Activated naive CD8-positive, alpha-beta T cell treated with anti-CD3 and anti-CD28 coated beads for 36 hours (primary cell): ENCODE measurements around the gene BCAT1. TPM values are rescaled to one million over a fixed set of nuclear protein-coding genes. Genes with fewer than 3 reads are reported as not detected.
"Not testable (repeated sequence)": the region's sequence is repeated elsewhere in the genome, so short reads cannot be mapped to it uniquely, and the experiment has no call there.

Source experiments
- DNase-seq: peaks from one replicate; pipeline ENCODE4 v3.0.0; 2021
- H3K27ac Mint-ChIP-seq: one replicate; pipeline ENCODE4 v1.8.0; 2022; ENCODE audit warnings: mild to moderate bottlenecking, moderate library complexity, mixed read lengths
- H3K27me3 Mint-ChIP-seq: one replicate; pipeline ENCODE4 v1.8.0; 2022; ENCODE audit warnings: mild to moderate bottlenecking, mixed read lengths
- H3K36me3 Mint-ChIP-seq: one replicate; pipeline ENCODE4 v1.8.0; 2021; ENCODE audit warnings: mild to moderate bottlenecking, mixed read lengths
- H3K4me1 Mint-ChIP-seq: one replicate; pipeline ENCODE4 v1.8.0; 2021; ENCODE audit warnings: mixed read lengths
- H3K4me3 Mint-ChIP-seq: one replicate; pipeline ENCODE4 v1.8.0; 2022; ENCODE audit warnings: mild to moderate bottlenecking, moderate library complexity, mixed read lengths
- H3K9me3 Mint-ChIP-seq: one replicate; pipeline ENCODE4 v1.8.0; 2022; ENCODE audit warnings: mixed read lengths
- total RNA-seq, 2 experiments: library from RNA; stranded (reverse); gene quantifications; one replicate each; pipeline ENCODE4 v1.2.3, GENCODE V29; 2021

Gene BCAT1
- total RNA-seq, 2 experiments from 2014 or later: 58.7 to 59.6 TPM

- Mint-ChIP-seq H3K27me3 (peaks cover 3% of the 10 kb centered on the region), H3K4me3 (no peak overlapping the region), H3K9me3 (no peaks in the 10 kb centered on the region), H3K27ac (no peak overlapping the region), H3K4me1 (no peaks in the 10 kb centered on the region), H3K36me3 (peaks cover 14% of the 10 kb centered on the region)
- DNase-seq: no peak
Observed at GRCh38 chr12:24881227-24881626, 67.7 kb downstream of the BCAT1 start.

GRCh38 chr12:24880732-24881131, 68.2 kb downstream of the BCAT1 start:
- no peak for DNase-seq
- Mint-ChIP-seq H3K36me3 (peaks cover 14% of the 10 kb centered on the region), H3K27ac (no peak overlapping the region), H3K27me3 (peaks cover 3% of the 10 kb centered on the region), H3K9me3 (no peaks in the 10 kb centered on the region), H3K4me3 (no peak overlapping the region), H3K4me1 (no peaks in the 10 kb centered on the region)

GRCh38 chr12:24879644-24880043, 69.3 kb downstream of the BCAT1 start:
- H3K27ac Mint-ChIP-seq: no peak overlapping the region
- peaks cover 3% of the 10 kb centered on the region for H3K27me3 Mint-ChIP-seq
- no peaks in the 10 kb centered on the region for H3K9me3 Mint-ChIP-seq
- no peak for DNase-seq
- H3K36me3 Mint-ChIP-seq: peaks cover 17% of the 10 kb centered on the region
- no peaks in the 10 kb centered on the region for H3K4me1 Mint-ChIP-seq
- no peak overlapping the region for H3K4me3 Mint-ChIP-seq

GRCh38 chr12:24875014-24875413, 73.9 kb downstream of the BCAT1 start:
- DNase-seq: no peak
- H3K27me3 Mint-ChIP-seq: peaks cover 3% of the 10 kb centered on the region
- H3K4me1 Mint-ChIP-seq: no peaks in the 10 kb centered on the region
- no peaks in the 10 kb centered on the region for H3K9me3 Mint-ChIP-seq
- peaks cover 20% of the 10 kb centered on the region for H3K36me3 Mint-ChIP-seq
- H3K27ac Mint-ChIP-seq: no peak overlapping the region
- H3K4me3 Mint-ChIP-seq: no peak overlapping the region

- no peaks in the 10 kb centered on the region for H3K27me3 Mint-ChIP-seq
Observed at GRCh38 chr12:24872211-24872610, 76.7 kb downstream of the BCAT1 start.

GRCh38 chr12:24866139-24866538, 82.8 kb downstream of the BCAT1 start:
- not testable (repeated sequence) for H3K4me1 Mint-ChIP-seq, H3K9me3 Mint-ChIP-seq, H3K27ac Mint-ChIP-seq, H3K4me3 Mint-ChIP-seq, H3K27me3 Mint-ChIP-seq, DNase-seq
- H3K36me3 Mint-ChIP-seq: peaks cover 10% of the 10 kb centered on the region

More at GRCh38 chr12:24872211-24872610, 76.7 kb downstream of the BCAT1 start:
- Mint-ChIP-seq H3K36me3 (peaks cover 8% of the 10 kb centered on the region), H3K9me3 (no peaks in the 10 kb centered on the region), H3K27ac (no peak overlapping the region), H3K4me3 (no peak overlapping the region), H3K4me1 (no peaks in the 10 kb centered on the region)
- DNase-seq: no peak

- Mint-ChIP-seq H3K27me3 (no peaks in the 10 kb centered on the region), H3K9me3 (peaks cover 7% of the 10 kb centered on the region), H3K4me1 (peaks cover 5% of the 10 kb centered on the region), H3K36me3 (peaks cover 10% of the 10 kb centered on the region), H3K4me3 (no peak overlapping the region), H3K27ac (no peak overlapping the region)
- no peak for DNase-seq
Observed at GRCh38 chr12:24864796-24865125, 84.1 kb downstream of the BCAT1 start.

GRCh38 chr12:24861766-24862540, 86.9 kb downstream of the BCAT1 start:
- peaks cover 19% of the 10 kb centered on the region for H3K36me3 Mint-ChIP-seq
- peak overlapping the region; percentile 13 for H3K27ac Mint-ChIP-seq
- DNase-seq: no peak

GRCh38 chr12:24860546-24860945, 88.4 kb downstream of the BCAT1 start:
- Mint-ChIP-seq H3K36me3 (peaks cover 15% of the 10 kb centered on the region), H3K9me3 (peaks cover 14% of the 10 kb centered on the region), H3K27me3 (no peaks in the 10 kb centered on the region), H3K27ac (no peak overlapping the region), H3K4me3 (no peak overlapping the region), H3K4me1 (peaks cover 10% of the 10 kb centered on the region)
- no peak for DNase-seq

More at GRCh38 chr12:24861766-24862540, 86.9 kb downstream of the BCAT1 start:
- no peak overlapping the region for H3K4me3 Mint-ChIP-seq
- no peaks in the 10 kb centered on the region for H3K27me3 Mint-ChIP-seq
- peaks cover 14% of the 10 kb centered on the region for H3K9me3 Mint-ChIP-seq
- H3K4me1 Mint-ChIP-seq: peaks cover 10% of the 10 kb centered on the region

GRCh38 chr12:24856541-24856940, 92.4 kb downstream of the BCAT1 start:
- H3K27me3 Mint-ChIP-seq: peaks cover 8% of the 10 kb centered on the region
- peaks cover 16% of the 10 kb centered on the region for H3K36me3 Mint-ChIP-seq
- DNase-seq: no peak
- H3K4me1 Mint-ChIP-seq: peaks cover 13% of the 10 kb centered on the region
- H3K27ac Mint-ChIP-seq: no peak overlapping the region
- no peak overlapping the region for H3K4me3 Mint-ChIP-seq
- peaks cover 11% of the 10 kb centered on the region for H3K9me3 Mint-ChIP-seq

- Mint-ChIP-seq H3K27me3 (peaks cover 17% of the 10 kb centered on the region), H3K9me3 (peaks cover 8% of the 10 kb centered on the region), H3K4me3 (no peak overlapping the region), H3K4me1 (peaks cover 13% of the 10 kb centered on the region), H3K36me3 (peaks cover 16% of the 10 kb centered on the region), H3K27ac (no peak overlapping the region)
- DNase-seq: no peak
Observed at GRCh38 chr12:24854908-24855307, 94.0 kb downstream of the BCAT1 start.

- peaks cover 13% of the 10 kb centered on the region for H3K4me1 Mint-ChIP-seq
- peaks cover 6% of the 10 kb centered on the region for H3K9me3 Mint-ChIP-seq
- H3K27ac Mint-ChIP-seq: no peak overlapping the region
- no peak for DNase-seq
- peaks cover 18% of the 10 kb centered on the region for H3K27me3 Mint-ChIP-seq
- H3K36me3 Mint-ChIP-seq: peaks cover 13% of the 10 kb centered on the region
- no peak overlapping the region for H3K4me3 Mint-ChIP-seq
Observed at GRCh38 chr12:24854017-24854416, 94.9 kb downstream of the BCAT1 start.

GRCh38 chr12:24853588-24853987, 95.3 kb downstream of the BCAT1 start:
- no peak for DNase-seq
- Mint-ChIP-seq H3K36me3 (peaks cover 11% of the 10 kb centered on the region), H3K27ac (no peak overlapping the region), H3K4me3 (no peak overlapping the region), H3K27me3 (peaks cover 18% of the 10 kb centered on the region), H3K4me1 (peaks cover 13% of the 10 kb centered on the region), H3K9me3 (peaks cover 5% of the 10 kb centered on the region)

- no peak for DNase-seq
- Mint-ChIP-seq H3K27ac (no peak overlapping the region), H3K4me3 (no peak overlapping the region), H3K36me3 (peaks cover 8% of the 10 kb centered on the region), H3K27me3 (peaks cover 18% of the 10 kb centered on the region), H3K9me3 (peaks cover 3% of the 10 kb centered on the region), H3K4me1 (peaks cover 13% of the 10 kb centered on the region)
Observed at GRCh38 chr12:24853094-24853493, 95.8 kb downstream of the BCAT1 start.

GRCh38 chr12:24852420-24852819, 96.5 kb downstream of the BCAT1 start:
- peaks cover 6% of the 10 kb centered on the region for H3K36me3 Mint-ChIP-seq

GRCh38 chr12:24851883-24852282, 97.0 kb downstream of the BCAT1 start:
- H3K9me3 Mint-ChIP-seq, H3K27ac Mint-ChIP-seq, DNase-seq, H3K4me1 Mint-ChIP-seq, H3K4me3 Mint-ChIP-seq: not testable (repeated sequence)
- Mint-ChIP-seq H3K36me3 (peaks cover 11% of the 10 kb centered on the region), H3K27me3 (peaks cover 21% of the 10 kb centered on the region)

More at GRCh38 chr12:24852420-24852819, 96.5 kb downstream of the BCAT1 start:
- Mint-ChIP-seq H3K27ac (no peak overlapping the region), H3K4me1 (peaks cover 12% of the 10 kb centered on the region), H3K27me3 (peaks cover 19% of the 10 kb centered on the region), H3K9me3 (peaks cover 1% of the 10 kb centered on the region), H3K4me3 (no peak overlapping the region)
- DNase-seq: no peak
